ENCODE data around the gene LONRF2. TPM values are rescaled to one million over a fixed set of nuclear protein-coding genes. Genes with fewer than 3 reads are reported as not detected.
A peak's percentile ranks its signal among the peaks of the same experiment; 100 is the strongest.

The LONRF2 gene
- total RNA-seq, 1 donor from 2014 or later: 19.0 TPM

DNA sequence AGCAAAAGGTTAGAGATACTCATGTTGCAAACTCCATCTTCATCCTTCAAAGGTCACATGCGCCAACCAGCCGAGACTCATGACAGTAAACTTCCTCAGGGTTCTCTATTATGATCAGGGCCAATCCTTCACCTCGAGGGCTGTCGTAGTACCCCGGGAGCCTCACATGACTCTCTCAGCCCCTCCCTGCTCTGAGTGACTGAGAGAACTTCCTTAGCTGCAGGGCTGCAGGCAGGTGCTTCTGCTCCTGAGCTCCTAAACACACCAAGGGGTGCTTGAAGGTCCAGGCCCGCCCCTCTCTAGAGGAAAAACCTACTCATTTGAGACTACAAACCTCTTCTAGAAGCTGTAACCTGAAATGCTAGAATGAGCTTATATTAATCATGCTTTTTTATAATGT is 48.2 kb downstream of the LONRF2 start:
- no peak for DNase-seq
- Histone ChIP-seq H3K27me3 (ENCODE audit: low read depth) (no peaks in the 10 kb centered on the region), H3K27ac (replicated peaks) (no peak overlapping the region), H3K4me1 (peaks cover 5% of the 10 kb centered on the region), H3K4me3 (no peak overlapping the region), H3K36me3 (peaks cover 11% of the 10 kb centered on the region), H3K9me3 (replicated peaks) (no peaks in the 10 kb centered on the region)
- intact Hi-C loops (cut with micrococcal nuclease): no loop called here
- TF ChIP-seq, protein P1, sequence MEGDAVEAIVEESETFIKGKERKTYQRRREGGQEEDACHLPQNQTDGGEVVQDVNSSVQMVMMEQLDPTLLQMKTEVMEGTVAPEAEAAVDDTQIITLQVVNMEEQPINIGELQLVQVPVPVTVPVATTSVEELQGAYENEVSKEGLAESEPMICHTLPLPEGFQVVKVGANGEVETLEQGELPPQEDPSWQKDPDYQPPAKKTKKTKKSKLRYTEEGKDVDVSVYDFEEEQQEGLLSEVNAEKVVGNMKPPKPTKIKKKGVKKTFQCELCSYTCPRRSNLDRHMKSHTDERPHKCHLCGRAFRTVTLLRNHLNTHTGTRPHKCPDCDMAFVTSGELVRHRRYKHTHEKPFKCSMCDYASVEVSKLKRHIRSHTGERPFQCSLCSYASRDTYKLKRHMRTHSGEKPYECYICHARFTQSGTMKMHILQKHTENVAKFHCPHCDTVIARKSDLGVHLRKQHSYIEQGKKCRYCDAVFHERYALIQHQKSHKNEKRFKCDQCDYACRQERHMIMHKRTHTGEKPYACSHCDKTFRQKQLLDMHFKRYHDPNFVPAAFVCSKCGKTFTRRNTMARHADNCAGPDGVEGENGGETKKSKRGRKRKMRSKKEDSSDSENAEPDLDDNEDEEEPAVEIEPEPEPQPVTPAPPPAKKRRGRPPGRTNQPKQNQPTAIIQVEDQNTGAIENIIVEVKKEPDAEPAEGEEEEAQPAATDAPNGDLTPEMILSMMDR (IDR thresholded peaks at IDR 0.05; ENCODE audit: borderline replicate concordance): no peak

DNA sequence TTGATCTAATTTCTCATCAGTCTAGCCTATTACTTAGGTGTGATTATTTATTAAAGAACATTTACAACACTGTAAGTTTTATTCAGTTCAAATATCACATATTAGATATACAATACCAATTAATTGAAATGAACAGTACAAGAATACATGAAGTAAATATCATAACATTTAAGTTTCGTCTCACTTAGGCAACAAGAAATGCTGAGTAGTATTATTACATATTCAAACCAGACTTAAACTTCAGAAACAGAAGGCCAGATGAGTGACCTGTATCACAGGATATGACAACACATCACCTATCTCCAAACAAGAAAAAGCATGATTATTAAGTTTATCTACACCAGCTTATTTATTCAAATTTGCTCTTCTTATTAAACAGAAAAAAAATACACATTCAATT is 48.9 kb downstream of the LONRF2 start:
- no peak for DNase-seq
- no peaks in the 10 kb centered on the region for H3K9me3 ChIP-seq (replicated peaks)
- peaks cover 11% of the 10 kb centered on the region for H3K36me3 ChIP-seq
- intact Hi-C loops (cut with micrococcal nuclease): no loop called here
- TF ChIP-seq, protein P1 (IDR thresholded peaks at IDR 0.05; ENCODE audit: borderline replicate concordance): no peak
- H3K4me1 ChIP-seq: peaks cover 5% of the 10 kb centered on the region
- H3K4me3 ChIP-seq: no peak overlapping the region
- peak overlapping the region; percentile 41 for H3K27ac ChIP-seq (replicated peaks)
- no peaks in the 10 kb centered on the region for H3K27me3 ChIP-seq (ENCODE audit: low read depth)

DNA sequence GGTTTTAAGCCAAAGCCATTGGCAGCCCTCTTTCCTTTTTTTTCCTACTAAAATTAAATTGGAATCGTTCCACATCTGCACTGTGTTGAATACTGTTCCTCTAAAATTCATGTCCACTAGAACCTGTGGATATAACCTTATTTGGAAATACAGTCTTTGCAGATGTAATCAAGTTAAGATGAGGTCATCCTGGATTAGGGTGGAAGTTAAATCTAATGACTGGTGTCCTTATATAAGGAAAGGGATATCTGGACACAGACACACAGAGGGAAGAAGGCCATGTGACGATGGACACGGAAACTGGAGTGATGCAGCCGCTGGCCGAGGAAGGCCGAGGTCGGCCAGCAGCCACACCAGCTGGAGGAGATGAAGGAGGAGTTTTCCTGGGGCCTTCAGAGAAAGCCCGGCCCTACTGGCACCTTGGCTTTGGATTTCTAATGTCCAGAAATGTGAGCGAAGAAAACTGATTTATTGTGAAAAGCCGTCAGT is 49.4 kb downstream of the LONRF2 start:
- Histone ChIP-seq H3K9me3 (replicated peaks) (no peaks in the 10 kb centered on the region), H3K27ac (replicated peaks) (peak overlapping the region; percentile 41), H3K27me3 (ENCODE audit: low read depth) (no peaks in the 10 kb centered on the region), H3K4me3 (no peak overlapping the region), H3K4me1 (peaks cover 5% of the 10 kb centered on the region), H3K36me3 (peaks cover 11% of the 10 kb centered on the region)
- peak; percentile 62 for DNase-seq
- TF ChIP-seq, protein P1 (IDR thresholded peaks at IDR 0.05; ENCODE audit: borderline replicate concordance): no peak
- intact Hi-C loops (cut with micrococcal nuclease): no loop called here

DNA sequence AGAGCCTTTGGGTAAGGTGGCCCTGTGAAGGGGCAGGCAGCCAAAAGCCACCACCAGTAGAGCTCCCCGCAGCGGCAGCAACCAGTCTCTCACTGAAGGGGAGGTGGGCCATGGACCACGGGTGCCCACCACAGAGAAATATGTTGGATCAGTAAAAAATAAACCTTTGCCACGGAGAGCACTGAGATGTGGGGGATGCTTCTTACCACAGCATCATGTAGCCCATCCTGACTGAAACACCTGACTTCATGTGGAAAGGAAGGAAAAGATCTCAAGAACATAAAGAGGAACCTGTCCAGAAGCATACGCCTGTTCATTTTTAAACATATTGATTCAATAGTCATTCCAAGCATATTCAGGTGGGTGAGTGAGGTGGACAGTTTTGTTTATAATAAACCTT is 51.1 kb downstream of the LONRF2 start:
- Histone ChIP-seq H3K4me3 (no peak overlapping the region), H3K27me3 (ENCODE audit: low read depth) (no peaks in the 10 kb centered on the region), H3K9me3 (replicated peaks) (no peaks in the 10 kb centered on the region), H3K4me1 (peaks cover 5% of the 10 kb centered on the region), H3K27ac (replicated peaks) (no peak overlapping the region), H3K36me3 (peaks cover 11% of the 10 kb centered on the region)
- no peak for DNase-seq
- TF ChIP-seq, protein P1 (IDR thresholded peaks at IDR 0.05; ENCODE audit: borderline replicate concordance): no peak
- intact Hi-C loops (cut with micrococcal nuclease): no loop called here

DNA sequence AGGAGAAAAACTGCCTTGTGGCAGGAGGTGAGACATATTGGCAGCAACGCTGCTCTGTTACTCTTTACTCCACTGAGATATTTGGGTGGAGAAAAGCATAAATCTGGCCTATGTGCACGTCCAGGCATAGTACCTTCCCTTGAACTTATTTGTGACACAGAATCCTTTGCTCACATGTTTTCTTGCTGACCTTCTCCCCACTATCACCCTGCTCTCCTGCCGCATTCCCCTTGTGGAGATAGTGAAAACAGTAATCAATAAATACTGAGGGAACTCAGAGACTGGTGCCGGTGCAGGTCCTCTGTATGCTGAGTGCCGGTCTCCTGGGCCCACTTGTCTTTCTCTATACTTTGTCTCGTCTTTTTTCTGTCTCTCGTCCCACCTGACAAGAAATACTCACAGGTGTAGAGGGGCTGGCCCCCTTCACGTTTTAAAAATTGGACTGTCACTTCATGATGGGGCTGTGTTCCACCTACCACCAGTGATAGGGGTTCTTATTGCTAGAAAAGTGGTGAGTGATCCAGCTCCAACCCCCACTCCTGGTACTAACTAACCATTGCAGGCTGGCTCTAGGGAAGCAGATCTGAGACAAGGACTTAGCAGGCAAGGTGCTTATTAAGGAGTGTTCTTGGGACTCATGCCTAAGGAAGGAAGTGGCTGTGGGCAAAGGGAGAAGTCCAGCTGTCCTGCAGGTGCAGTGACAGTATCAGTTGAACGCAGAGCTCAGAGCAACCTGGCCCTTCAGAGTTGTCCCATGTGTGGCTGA is 51.7 kb downstream of the LONRF2 start:
- DNase-seq: no peak
- Histone ChIP-seq H3K27ac (replicated peaks) (no peak overlapping the region), H3K9me3 (replicated peaks) (no peaks in the 10 kb centered on the region)

More for the DNA sequence above, 51.7 kb downstream of the LONRF2 start:
- TF ChIP-seq, protein P1 (IDR thresholded peaks at IDR 0.05; ENCODE audit: borderline replicate concordance): no peak
- Histone ChIP-seq H3K4me3 (no peak overlapping the region), H3K4me1 (peaks cover 5% of the 10 kb centered on the region), H3K27me3 (ENCODE audit: low read depth) (no peaks in the 10 kb centered on the region), H3K36me3 (peaks cover 9% of the 10 kb centered on the region)
- intact Hi-C loops (cut with micrococcal nuclease): no loop called here
